Loucy (cell line): ENCODE data around the gene PDK2.
A peak's percentile ranks its signal among the peaks of the same experiment; 100 is the strongest.

Experiments used
- EZH2phosphoT487 ChIP-seq: fragments of 200-600 bp; IDR thresholded peaks from 2 replicates; pipeline ENCODE4 v1.6.1; 2018; ENCODE audit warnings: antibody characterized with exemption, mild to moderate bottlenecking, moderate library complexity, borderline replicate concordance
- TF ChIP-seq, protein P1 (sequence below): fragments of 200-600 bp; sonication (generic); conservative IDR thresholded peaks from 2 replicates; pipeline ENCODE4 v1.5.1; 2014; ENCODE audit warnings: mild to moderate bottlenecking, antibody characterized with exemption, low read length

DNA sequence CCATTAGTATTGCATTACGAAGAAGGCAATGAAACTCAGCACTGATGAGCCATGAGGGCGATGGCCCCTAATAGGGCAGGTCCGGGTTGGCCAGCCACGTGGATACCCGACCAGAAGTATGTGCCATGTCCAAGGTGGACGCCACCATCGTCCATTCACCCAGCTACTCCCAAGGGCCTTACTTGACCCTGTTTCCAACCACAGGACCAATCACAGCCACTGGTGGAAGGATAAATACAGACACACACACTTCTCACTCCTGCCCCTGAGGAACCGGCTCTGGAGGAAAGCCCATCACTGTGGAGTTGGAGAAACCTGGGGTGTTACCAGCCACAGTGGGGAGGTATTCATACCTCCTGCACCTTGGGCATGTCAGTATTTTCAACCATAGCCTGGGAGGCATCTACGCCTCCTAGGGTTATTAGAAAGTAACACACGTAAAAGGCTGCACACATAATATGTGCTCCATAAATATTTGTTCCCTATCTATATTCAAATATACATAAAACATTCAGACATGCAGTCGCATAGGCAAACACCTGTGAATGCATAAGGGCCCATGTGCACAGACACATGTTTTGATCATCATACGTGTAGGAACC is 44.6 kb upstream of the PDK2 start:
- TF ChIP-seq, protein P1, sequence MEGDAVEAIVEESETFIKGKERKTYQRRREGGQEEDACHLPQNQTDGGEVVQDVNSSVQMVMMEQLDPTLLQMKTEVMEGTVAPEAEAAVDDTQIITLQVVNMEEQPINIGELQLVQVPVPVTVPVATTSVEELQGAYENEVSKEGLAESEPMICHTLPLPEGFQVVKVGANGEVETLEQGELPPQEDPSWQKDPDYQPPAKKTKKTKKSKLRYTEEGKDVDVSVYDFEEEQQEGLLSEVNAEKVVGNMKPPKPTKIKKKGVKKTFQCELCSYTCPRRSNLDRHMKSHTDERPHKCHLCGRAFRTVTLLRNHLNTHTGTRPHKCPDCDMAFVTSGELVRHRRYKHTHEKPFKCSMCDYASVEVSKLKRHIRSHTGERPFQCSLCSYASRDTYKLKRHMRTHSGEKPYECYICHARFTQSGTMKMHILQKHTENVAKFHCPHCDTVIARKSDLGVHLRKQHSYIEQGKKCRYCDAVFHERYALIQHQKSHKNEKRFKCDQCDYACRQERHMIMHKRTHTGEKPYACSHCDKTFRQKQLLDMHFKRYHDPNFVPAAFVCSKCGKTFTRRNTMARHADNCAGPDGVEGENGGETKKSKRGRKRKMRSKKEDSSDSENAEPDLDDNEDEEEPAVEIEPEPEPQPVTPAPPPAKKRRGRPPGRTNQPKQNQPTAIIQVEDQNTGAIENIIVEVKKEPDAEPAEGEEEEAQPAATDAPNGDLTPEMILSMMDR = peak; percentile 34
- TF ChIP-seq EZH2phosphoT487 = no peak
